Body of pancreas (tissue), 4 donors: ENCODE data around the gene IL13. TPM values are rescaled to one million over a fixed set of nuclear protein-coding genes. Genes with fewer than 3 reads are reported as not detected.

Experiments used
- ATAC-seq: fragments of 150-250 bp; one replicate; pipeline ENCODE4 v1.9.1; 2016
- DNase-seq, 4 donors: peaks; one replicate each; pipeline ENCODE4 v3.0.0-alpha.2; 2019
- H3K27ac ChIP-seq, 4 donors: fragments of 200-600 bp; sonication (generic); 1 replicate in 3 of 4; 2 replicates in 1 of 4; pipeline versions ENCODE4 v1.5.1 to v1.6.1; 2016 to 2019; ENCODE audit warnings: mild to moderate bottlenecking in 1 of 4, mixed read lengths in 1 of 4, moderate library complexity in 1 of 4
- H3K27me3 ChIP-seq, 2 donors: fragments of 200-600 bp; sonication (generic); one replicate each; pipeline ENCODE4 v1.6.0; 2016; ENCODE audit warnings: mild to moderate bottlenecking in 1 of 2
- H3K36me3 ChIP-seq, 2 donors: fragments of 200-600 bp; sonication (generic); replicated peaks in 1 of 2; 2 replicates each; pipeline ENCODE4 v1.5.1; 2016; ENCODE audit warnings: low read depth in 2 of 2; ENCODE audit not compliant: insufficient read depth in 1 of 2
- H3K4me1 ChIP-seq: fragments of 200-600 bp; sonication (generic); one replicate; pipeline ENCODE4 v1.6.0; 2016
- H3K4me3 ChIP-seq, 2 donors: fragments of 200-600 bp; sonication (generic); 1 replicate in 1 of 2; 2 replicates in 1 of 2; pipeline ENCODE4 v1.5.1; 2016 to 2019
- H3K9me3 ChIP-seq, 3 donors: fragments of 200-600 bp; sonication (generic); 1 replicate in 2 of 3; 2 replicates in 1 of 3; pipeline ENCODE4 v1.5.1; 2016
- CTCF ChIP-seq, 7 experiments: fragments of 450-650 bp in 4 of 7; fragments of 200-600 bp in 3 of 7; sonication (generic) in 3 of 7; IDR thresholded peaks; one replicate each; pipeline ENCODE4 v1.5.1; 2016 to 2019; ENCODE audit warnings: antibody characterized with exemption in 7 of 7
- POLR2A ChIP-seq, 3 donors: fragments of 450-650 bp; IDR thresholded peaks; one replicate each; pipeline ENCODE4 v1.6.1; 2016; ENCODE audit warnings: antibody characterized with exemption in 3 of 3, mild to moderate bottlenecking in 2 of 3
- WGBS, 2 donors: methylation state at CpG; one replicate each; pipeline ENCODE4 v1.1.5; 2017; 5-methylcytosine and 5-hydroxymethylcytosine counted together
- intact Hi-C: fragments of 100-400 bp; cut with DNase I; formaldehyde crosslinking; loops from one replicate; pipeline ENCODE4 v1.15.1; 2023
- total RNA-seq, 2 donors: library from RNA; depleted of rRNA; stranded (reverse); fragments of >200 nt; gene quantifications; one replicate each; pipeline ENCODE4 v1.1.0, GENCODE V29; 2016

The IL13 gene
- total RNA-seq, 2 donors from 2014 or later: not detected

GRCh38 chr5:132669455-132669820 is 11.5 kb downstream of the IL13 start:
- no peaks in the 10 kb centered on the region for H3K36me3 ChIP-seq
- ATAC-seq: no peak
- intact Hi-C loops: no loop called here
- H3K27me3 ChIP-seq: no peaks in the 10 kb centered on the region
- no peak overlapping the region for H3K27ac ChIP-seq
- H3K4me3 ChIP-seq: no peak overlapping the region
- no peak for DNase-seq
- 81 to 91% methylated on average over 5 to 7 of the region's 7 CpGs for WGBS, 2 donors
- no peaks in the 10 kb centered on the region for H3K4me1 ChIP-seq
- no peaks in the 10 kb centered on the region for H3K9me3 ChIP-seq
- TF ChIP-seq CTCF (IDR thresholded peaks at IDR 0.05) (no peak), POLR2A (IDR thresholded peaks at IDR 0.05) (no peak)

- H3K4me3 ChIP-seq: no peak overlapping the region
- WGBS, 2 donors: 76 to 84% methylated on average over 16 of the region's 16 CpGs
- TF ChIP-seq CTCF (IDR thresholded peaks at IDR 0.05) (no peak), POLR2A (IDR thresholded peaks at IDR 0.05) (no peak)
- H3K36me3 ChIP-seq: no peaks in the 10 kb centered on the region
- DNase-seq (no peak), ATAC-seq (no peak)
- no peaks in the 10 kb centered on the region for H3K4me1 ChIP-seq
- no peaks in the 10 kb centered on the region for H3K27me3 ChIP-seq
- H3K27ac ChIP-seq: no peak overlapping the region
- no peaks in the 10 kb centered on the region for H3K9me3 ChIP-seq
- intact Hi-C loops: no loop called here
Measured at GRCh38 chr5:132669966-132670882, 12.3 kb downstream of the IL13 start.

GRCh38 chr5:132671000-132671399 is 13.0 kb downstream of the IL13 start:
- no peaks in the 10 kb centered on the region for H3K27me3 ChIP-seq
- H3K4me1 ChIP-seq: no peaks in the 10 kb centered on the region
- no peaks in the 10 kb centered on the region for H3K36me3 ChIP-seq
- no peaks in the 10 kb centered on the region for H3K9me3 ChIP-seq
- no peak for ATAC-seq
- H3K27ac ChIP-seq: no peak overlapping the region
- TF ChIP-seq POLR2A (IDR thresholded peaks at IDR 0.05) (no peak), CTCF (IDR thresholded peaks at IDR 0.05) (no peak)
- no peak overlapping the region for H3K4me3 ChIP-seq
- WGBS, 2 donors: 94 to 96% methylated on average over 3 of the region's 3 CpGs
- intact Hi-C loops: no loop called here
- DNase-seq: no peak

GRCh38 chr5:132673488-132673887 is 15.5 kb downstream of the IL13 start:
- H3K4me1 ChIP-seq: no peaks in the 10 kb centered on the region
- WGBS, 2 donors: 30 to 54% methylated on average over 1 of the region's 1 CpG
- ATAC-seq (no peak), DNase-seq (no peak)
- no peaks in the 10 kb centered on the region for H3K36me3 ChIP-seq
- H3K4me3 ChIP-seq: no peak overlapping the region
- intact Hi-C loops: no loop called here
- TF ChIP-seq CTCF (IDR thresholded peaks at IDR 0.05) (no peak), POLR2A (IDR thresholded peaks at IDR 0.05) (no peak)
- H3K27me3 ChIP-seq: no peaks in the 10 kb centered on the region
- no peak overlapping the region for H3K27ac ChIP-seq
- no peaks in the 10 kb centered on the region for H3K9me3 ChIP-seq
